Measurements from ENCODE around the gene RPN2. TPM values are rescaled to one million over a fixed set of nuclear protein-coding genes. Genes with fewer than 3 reads are reported as not detected.

The RPN2 gene
- total and polyA plus RNA-seq, 2 of the 13 experiments (the other 11 are each of a cell fraction or from before 2014, with no cell fraction given), result 587 to 1,818 TPM

DNA sequence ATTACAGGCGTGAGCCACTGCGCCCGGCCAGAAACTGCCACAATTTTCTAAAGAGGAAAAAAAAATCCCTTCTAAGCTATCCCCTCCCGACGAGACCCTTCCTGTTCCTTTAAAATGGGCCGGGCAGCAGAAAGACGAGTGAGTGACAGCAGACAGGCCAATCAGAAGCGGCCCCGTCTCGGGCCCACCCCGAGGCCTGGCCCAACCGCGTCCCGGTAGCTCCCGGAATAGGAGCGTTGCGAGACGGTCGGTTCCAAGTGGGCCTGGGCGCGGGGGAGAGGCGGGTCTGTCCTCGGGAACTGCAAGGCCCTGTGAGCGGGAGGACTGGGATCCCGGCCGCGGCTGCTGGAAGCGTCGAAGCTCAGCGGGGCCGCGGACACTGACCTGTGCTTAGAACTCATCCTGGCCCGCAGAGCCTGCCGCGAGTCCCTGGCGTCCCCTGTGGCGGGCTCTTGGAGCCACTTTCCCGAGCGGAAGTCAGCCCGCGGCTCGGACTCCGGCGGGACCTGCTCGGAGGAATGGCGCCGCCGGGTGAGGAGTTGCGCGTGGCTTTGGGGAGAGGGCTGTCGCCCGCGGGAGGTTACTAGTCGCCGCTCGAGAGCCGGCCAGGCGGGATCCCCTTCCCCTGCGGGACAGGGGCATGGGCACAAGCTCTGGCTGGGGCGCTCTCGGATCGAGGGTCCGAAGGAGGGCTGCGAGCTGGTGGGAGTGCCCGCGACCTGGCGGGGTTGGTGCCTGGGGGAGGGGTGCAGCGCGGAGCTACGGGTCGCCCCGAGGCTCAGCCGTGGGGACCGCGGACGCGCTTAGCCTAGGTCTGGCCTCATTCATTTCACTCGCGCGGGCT lies at the start of gene RPN2, which contains the start of gene MROH8 (continued):
- TF ChIP-seq, protein P1, sequence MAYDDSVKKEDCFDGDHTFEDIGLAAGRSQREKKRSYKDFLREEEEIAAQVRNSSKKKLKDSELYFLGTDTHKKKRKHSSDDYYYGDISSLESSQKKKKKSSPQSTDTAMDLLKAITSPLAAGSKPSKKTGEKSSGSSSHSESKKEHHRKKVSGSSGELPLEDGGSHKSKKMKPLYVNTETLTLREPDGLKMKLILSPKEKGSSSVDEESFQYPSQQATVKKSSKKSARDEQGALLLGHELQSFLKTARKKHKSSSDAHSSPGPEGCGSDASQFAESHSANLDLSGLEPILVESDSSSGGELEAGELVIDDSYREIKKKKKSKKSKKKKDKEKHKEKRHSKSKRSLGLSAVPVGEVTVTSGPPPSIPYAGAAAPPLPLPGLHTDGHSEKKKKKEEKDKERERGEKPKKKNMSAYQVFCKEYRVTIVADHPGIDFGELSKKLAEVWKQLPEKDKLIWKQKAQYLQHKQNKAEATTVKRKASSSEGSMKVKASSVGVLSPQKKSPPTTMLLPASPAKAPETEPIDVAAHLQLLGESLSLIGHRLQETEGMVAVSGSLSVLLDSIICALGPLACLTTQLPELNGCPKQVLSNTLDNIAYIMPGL (CRISPR knock-in tag; IDR thresholded peaks at IDR 0.05; ENCODE audit: borderline replicate concordance in 1 of 2, low read depth in 1 of 2), result peak; percentile 86 to 94; a peak in 3 of 4 replicates
- TF ChIP-seq ADNP (CRISPR knock-in tag; IDR thresholded peaks at IDR 0.05) (peak; percentile 6; the same call in 1 of the 2 replicates), ZFP41 (CRISPR knock-in tag; IDR thresholded peaks at IDR 0.05; ENCODE audit: borderline replicate concordance) (no peak), ZNF777 (CRISPR knock-in tag; IDR thresholded peaks at IDR 0.05) (peak; percentile 41; the same call in 1 of the 2 replicates), ETV5 (CRISPR knock-in tag; IDR thresholded peaks at IDR 0.05; ENCODE audit: borderline replicate concordance) (peak; percentile 85), ZNF703 (CRISPR knock-in tag; IDR thresholded peaks at IDR 0.05; ENCODE audit: borderline replicate concordance) (0 out of 2 replicates have a peak, but pooled peaks have one; percentile 89), FOXK2 (IDR thresholded peaks at IDR 0.05) (peak; percentile 100), ZNF446 (CRISPR knock-in tag; IDR thresholded peaks at IDR 0.05) (no peak; the same call in 1 of the 2 replicates), ZNF569 (CRISPR knock-in tag; IDR thresholded peaks at IDR 0.05; ENCODE audit: borderline replicate concordance) (peak; percentile 82; the same call in 1 of the 2 replicates), DNMT3B (CRISPR knock-in tag; conservative IDR thresholded peaks at IDR 0.05) (peak; percentile 85), ISL2 (CRISPR knock-in tag; IDR thresholded peaks at IDR 0.05) (peak; percentile 90; the same call in 1 of the 2 replicates), SSRP1 (CRISPR knock-in tag; IDR thresholded peaks at IDR 0.05) (no peak), FOSL1 (CRISPR knock-in tag; IDR thresholded peaks at IDR 0.05; ENCODE audit: borderline replicate concordance) (peak; percentile 65; the same call in 1 of the 2 replicates), RFX1 (IDR thresholded peaks at IDR 0.05) (no peak), ZFP1 (CRISPR knock-in tag; IDR thresholded peaks at IDR 0.05) (no peak), SMAD3 (CRISPR knock-in tag; IDR thresholded peaks at IDR 0.05) (peak; percentile 83; the same call in 1 of the 2 replicates), ZC3H13 (CRISPR knock-in tag; IDR thresholded peaks at IDR 0.05) (peak; percentile 72; the same call in 1 of the 2 replicates), RORA (CRISPR knock-in tag; IDR thresholded peaks at IDR 0.05) (peak; percentile 88; the same call in 1 of the 2 replicates), ZNF746 (CRISPR knock-in tag; IDR thresholded peaks at IDR 0.05) (peak; percentile 54), REPIN1 (CRISPR knock-in tag; IDR thresholded peaks at IDR 0.05; ENCODE audit: borderline replicate concordance, low read depth) (peak; percentile 90)
- TF ChIP-seq, protein P2, sequence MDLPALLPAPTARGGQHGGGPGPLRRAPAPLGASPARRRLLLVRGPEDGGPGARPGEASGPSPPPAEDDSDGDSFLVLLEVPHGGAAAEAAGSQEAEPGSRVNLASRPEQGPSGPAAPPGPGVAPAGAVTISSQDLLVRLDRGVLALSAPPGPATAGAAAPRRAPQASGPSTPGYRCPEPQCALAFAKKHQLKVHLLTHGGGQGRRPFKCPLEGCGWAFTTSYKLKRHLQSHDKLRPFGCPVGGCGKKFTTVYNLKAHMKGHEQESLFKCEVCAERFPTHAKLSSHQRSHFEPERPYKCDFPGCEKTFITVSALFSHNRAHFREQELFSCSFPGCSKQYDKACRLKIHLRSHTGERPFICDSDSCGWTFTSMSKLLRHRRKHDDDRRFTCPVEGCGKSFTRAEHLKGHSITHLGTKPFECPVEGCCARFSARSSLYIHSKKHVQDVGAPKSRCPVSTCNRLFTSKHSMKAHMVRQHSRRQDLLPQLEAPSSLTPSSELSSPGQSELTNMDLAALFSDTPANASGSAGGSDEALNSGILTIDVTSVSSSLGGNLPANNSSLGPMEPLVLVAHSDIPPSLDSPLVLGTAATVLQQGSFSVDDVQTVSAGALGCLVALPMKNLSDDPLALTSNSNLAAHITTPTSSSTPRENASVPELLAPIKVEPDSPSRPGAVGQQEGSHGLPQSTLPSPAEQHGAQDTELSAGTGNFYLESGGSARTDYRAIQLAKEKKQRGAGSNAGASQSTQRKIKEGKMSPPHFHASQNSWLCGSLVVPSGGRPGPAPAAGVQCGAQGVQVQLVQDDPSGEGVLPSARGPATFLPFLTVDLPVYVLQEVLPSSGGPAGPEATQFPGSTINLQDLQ (CRISPR knock-in tag; IDR thresholded peaks at IDR 0.05), result peak; percentile 85; the same call in 1 of the 2 replicates
- TF ChIP-seq, protein P3, sequence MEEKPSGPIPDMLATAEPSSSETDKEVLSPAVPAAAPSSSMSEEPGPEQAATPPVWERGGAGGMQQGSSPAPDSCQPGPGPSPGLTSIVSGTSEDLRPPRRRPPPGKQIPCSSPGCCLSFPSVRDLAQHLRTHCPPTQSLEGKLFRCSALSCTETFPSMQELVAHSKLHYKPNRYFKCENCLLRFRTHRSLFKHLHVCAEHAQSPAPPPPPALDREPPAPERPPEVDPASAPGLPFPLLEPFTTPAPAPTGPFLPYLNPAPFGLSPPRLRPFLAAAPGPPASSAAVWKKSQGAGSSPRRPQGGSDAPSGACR (CRISPR knock-in tag; IDR thresholded peaks at IDR 0.05), result peak; percentile 96

Measured in HepG2 (cell line).